Raji (cell line): ENCODE measurements around the gene EYA2.

ENCODE experiments used
- POLR2A ChIP-seq: IDR thresholded peaks from 2 replicates; pipeline ENCODE4 v1.6.1; 2011; ENCODE audit warnings: low read depth, low read length, control low read depth; ENCODE audit not compliant: insufficient read depth

The EYA2 gene

GRCh38 chr20:46915575-46916257 is 21.1 kb downstream of the EYA2 start:
- TF ChIP-seq POLR2A = no peak

- TF ChIP-seq POLR2A = no peak
Measured at GRCh38 chr20:46916258-46916603, 21.6 kb downstream of the EYA2 start.

GRCh38 chr20:46917155-46917554 is 22.5 kb downstream of the EYA2 start:
- no peak for TF ChIP-seq POLR2A

- no peak for TF ChIP-seq POLR2A
Measured at GRCh38 chr20:46920114-46920513, 25.5 kb downstream of the EYA2 start.

GRCh38 chr20:46923550-46923949 is 28.9 kb downstream of the EYA2 start:
- TF ChIP-seq POLR2A = no peak

- no peak for TF ChIP-seq POLR2A
Measured at GRCh38 chr20:46928580-46929132, 34.0 kb downstream of the EYA2 start.

GRCh38 chr20:46929902-46930301 is 35.3 kb downstream of the EYA2 start:
- no peak for TF ChIP-seq POLR2A

GRCh38 chr20:46930640-46931339 is 36.1 kb downstream of the EYA2 start:
- no peak for TF ChIP-seq POLR2A

GRCh38 chr20:46931699-46932098 is 37.1 kb downstream of the EYA2 start:
- TF ChIP-seq POLR2A = no peak

GRCh38 chr20:46933150-46933549 is 38.5 kb downstream of the EYA2 start:
- no peak for TF ChIP-seq POLR2A

GRCh38 chr20:46934746-46935287 is 40.2 kb downstream of the EYA2 start:
- no peak for TF ChIP-seq POLR2A

GRCh38 chr20:46935394-46936017 is 40.9 kb downstream of the EYA2 start:
- no peak for TF ChIP-seq POLR2A

- TF ChIP-seq POLR2A = no peak
Measured at GRCh38 chr20:46936415-46937156, 41.9 kb downstream of the EYA2 start.

GRCh38 chr20:46937157-46937523 is 42.5 kb downstream of the EYA2 start:
- TF ChIP-seq POLR2A = no peak
